IMR-90 (cell line): ENCODE data around the gene RBFOX1. TPM values are rescaled to one million over a fixed set of nuclear protein-coding genes. Genes with fewer than 3 reads are reported as not detected.

Source experiments
- ATAC-seq: fragments of 200-7000 bp; cut with Tn5 transposase; 2 replicates; pipeline ENCODE4 v1.9.1; 2020; ENCODE audit warnings: low read depth, mild to moderate bottlenecking, moderate library complexity
- BruUV-seq: library from RNA; stranded (reverse); fragments of 400-500 nt; replicated peaks from 2 replicates; lab custom pipeline; 2021; lab: Mats Ljungman, UMichigan
- CTCF ChIA-PET: fragments of 300-600 bp; formaldehyde crosslinking; extraction: SDS; loops from one replicate; lab custom pipeline; 2021; ENCODE audit warnings: antibody characterized with exemption; lab: Yijun Ruan, JAX
- POLR2A ChIA-PET: fragments of 300-600 bp; sonication (Branson Sonifier 250); formaldehyde crosslinking; loops from one replicate; lab custom pipeline; 2022; ENCODE audit warnings: antibody characterized with exemption; ENCODE audit not compliant: unreplicated experiment; lab: Charles Lee
- DNase-seq: peaks from one replicate; pipeline ENCODE4 v3.0.0; 2013
- H2AFZ ChIP-seq: replicated peaks from 2 replicates; pipeline ENCODE3; 2013; ENCODE audit warnings: low read length, mild to moderate bottlenecking; ENCODE audit not compliant: poor library complexity
- H2AK5ac ChIP-seq: 2 replicates; pipeline ENCODE4 v1.6.1; 2013; ENCODE audit warnings: low read depth, low read length, inconsistent platforms
- H2AK9ac ChIP-seq: replicated peaks from 2 replicates; pipeline ENCODE3; 2013; ENCODE audit warnings: mild to moderate bottlenecking, low read depth, low read length, moderate library complexity; ENCODE audit not compliant: poor library complexity
- H2BK120ac ChIP-seq: 2 replicates; pipeline ENCODE4 v1.6.1; 2013; ENCODE audit warnings: low read depth, low read length, inconsistent platforms
- H2BK15ac ChIP-seq: 3 replicates; pipeline ENCODE4 v1.6.1; 2013; ENCODE audit warnings: low read depth, low read length, inconsistent platforms
- H2BK20ac ChIP-seq: 2 replicates; pipeline ENCODE4 v1.6.1; 2013; ENCODE audit warnings: low read depth, mild to moderate bottlenecking, inconsistent platforms, low read length, moderate library complexity
- H2BK5ac ChIP-seq: 2 replicates; pipeline ENCODE4 v1.6.1; 2013; ENCODE audit warnings: mild to moderate bottlenecking, low read depth, low read length, inconsistent platforms; ENCODE audit not compliant: poor library complexity, severe bottlenecking
- H3K14ac ChIP-seq: replicated peaks from 2 replicates; pipeline ENCODE4 v1.6.1; 2013; ENCODE audit warnings: low read depth, low read length, inconsistent platforms
- H3K18ac ChIP-seq: 2 replicates; pipeline ENCODE4 v1.6.1; 2013; ENCODE audit warnings: low read depth, low read length, control low read depth
- H3K23ac ChIP-seq: 2 replicates; pipeline ENCODE4 v1.6.1; 2013; ENCODE audit warnings: low read depth, low read length, inconsistent platforms
- H3K27ac ChIP-seq: 2 replicates; pipeline ENCODE4 v1.5.1; 2013; ENCODE audit warnings: mild to moderate bottlenecking, control low read depth, low read length; ENCODE audit not compliant: insufficient read depth
- H3K27me3 ChIP-seq: 2 replicates; pipeline ENCODE4 v1.6.1; 2013; ENCODE audit warnings: low read length; ENCODE audit not compliant: control insufficient read depth, insufficient read depth
- H3K36me3 ChIP-seq: 2 replicates; pipeline ENCODE4 v1.6.1; 2013; ENCODE audit warnings: low read length, mixed read lengths; ENCODE audit not compliant: control insufficient read depth, insufficient read depth
- H3K4ac ChIP-seq: 2 replicates; pipeline ENCODE4 v1.6.1; 2013; ENCODE audit warnings: low read depth, low read length, inconsistent platforms
- H3K4me1 ChIP-seq: 2 replicates; pipeline ENCODE4 v1.6.1; 2013; ENCODE audit warnings: low read length, mixed read lengths; ENCODE audit not compliant: control insufficient read depth, insufficient read depth
- H3K4me2 ChIP-seq: 2 replicates; pipeline ENCODE4 v1.6.1; 2013; ENCODE audit warnings: low read depth, mild to moderate bottlenecking, control low read depth, low read length, moderate library complexity
- H3K4me3 ChIP-seq: 2 replicates; pipeline ENCODE4 v1.5.1; 2013; ENCODE audit warnings: low read depth, mild to moderate bottlenecking, control low read depth, low read length, moderate library complexity; ENCODE audit not compliant: insufficient read depth
- H3K56ac ChIP-seq: 2 replicates; pipeline ENCODE4 v1.6.1; 2013; ENCODE audit warnings: low read length, inconsistent platforms; ENCODE audit not compliant: insufficient read depth; ENCODE audit errors: extremely low read depth
- H3K79me1 ChIP-seq, 2 experiments: 2 replicates each; pipeline ENCODE4 v1.6.1; 2013; ENCODE audit warnings: low read length in 2 of 2, inconsistent platforms in 1 of 2, low read depth in 1 of 2
- H3K9ac ChIP-seq: 2 replicates; pipeline ENCODE4 v1.6.1; 2013; ENCODE audit warnings: low read depth, low read length, control low read depth
- H3K9me1 ChIP-seq: 2 replicates; pipeline ENCODE4 v1.6.1; 2013; ENCODE audit warnings: low read length, inconsistent platforms; ENCODE audit not compliant: insufficient read depth
- H3K9me3 ChIP-seq: 2 replicates; pipeline ENCODE4 v1.6.1; 2013; ENCODE audit warnings: low read length; ENCODE audit not compliant: control insufficient read depth, insufficient read depth
- H4K20me1 ChIP-seq: 2 replicates; pipeline ENCODE4 v1.6.1; 2013; ENCODE audit warnings: low read length, inconsistent platforms; ENCODE audit not compliant: insufficient read depth
- H4K5ac ChIP-seq: 2 replicates; pipeline ENCODE4 v1.6.1; 2013; ENCODE audit warnings: mild to moderate bottlenecking, low read depth, low read length, control low read depth
- H4K8ac ChIP-seq, 2 experiments: 2 replicates each; pipeline ENCODE4 v1.6.1; 2013; ENCODE audit warnings: low read depth in 2 of 2, low read length in 2 of 2, control low read depth in 1 of 2, inconsistent platforms in 1 of 2
- H4K91ac ChIP-seq: 2 replicates; pipeline ENCODE4 v1.6.1; 2013; ENCODE audit warnings: low read depth, low read length, inconsistent platforms; ENCODE audit not compliant: insufficient read depth
- CEBPB ChIP-seq: IDR thresholded peaks from 2 replicates; pipeline ENCODE4 v1.6.1; 2012; ENCODE audit warnings: low read depth, low read length, improper control_type of control experiment
- CHD1 ChIP-seq: IDR thresholded peaks from 2 replicates; pipeline ENCODE4 v1.6.1; 2012; ENCODE audit warnings: low read depth, low read length, improper control_type of control experiment
- CTCF ChIP-seq: conservative IDR thresholded peaks from 2 replicates; pipeline ENCODE4 v1.5.1; 2012; ENCODE audit warnings: mild to moderate bottlenecking, low read depth, low read length, improper control_type of control experiment
- ELK1 ChIP-seq: fragments of 150-350 bp; IDR thresholded peaks from 2 replicates; pipeline ENCODE4 v1.6.1; 2016; ENCODE audit warnings: low read depth, mild to moderate bottlenecking, low read length, moderate library complexity, borderline replicate concordance
- FOS ChIP-seq: fragments of 150-350 bp; IDR thresholded peaks from 2 replicates; pipeline ENCODE4 v1.6.1; 2016; ENCODE audit warnings: low read depth, low read length
- MAFK ChIP-seq: IDR thresholded peaks from 2 replicates; pipeline ENCODE4 v1.6.1; 2012; ENCODE audit warnings: low read depth, low read length, improper control_type of control experiment
- MAZ ChIP-seq: IDR thresholded peaks from 2 replicates; pipeline ENCODE4 v1.6.1; 2012; ENCODE audit warnings: low read depth, mild to moderate bottlenecking, low read length, improper control_type of control experiment, moderate library complexity, borderline replicate concordance
- MXI1 ChIP-seq: IDR thresholded peaks from 2 replicates; pipeline ENCODE4 v1.6.1; 2012; ENCODE audit warnings: low read depth, mild to moderate bottlenecking, low read length, moderate library complexity, borderline replicate concordance
- POLR2A ChIP-seq: IDR thresholded peaks from 2 replicates; pipeline ENCODE4 v1.6.1; 2012; ENCODE audit warnings: mild to moderate bottlenecking, low read depth, low read length
- RAD21 ChIP-seq: IDR thresholded peaks from 2 replicates; pipeline ENCODE4 v1.6.1; 2012; ENCODE audit warnings: low read length, improper control_type of control experiment
- RCOR1 ChIP-seq: IDR thresholded peaks from 2 replicates; pipeline ENCODE4 v1.6.1; 2012; ENCODE audit warnings: mild to moderate bottlenecking, low read length, improper control_type of control experiment; ENCODE audit not compliant: insufficient replicate concordance
- RFX5 ChIP-seq: IDR thresholded peaks from 2 replicates; pipeline ENCODE4 v1.8.0; 2012; ENCODE audit warnings: low read depth, mild to moderate bottlenecking, low read length, moderate library complexity
- SMC3 ChIP-seq: fragments of 150-350 bp; IDR thresholded peaks from 2 replicates; pipeline ENCODE4 v1.6.1; 2016; ENCODE audit warnings: low read depth, mild to moderate bottlenecking, antibody characterized with exemption, low read length, moderate library complexity
- WGBS, 2 experiments: methylation state at CpG; one replicate each; pipeline versions ENCODE4 v1.1.5 to v1.1.7; 2013; ENCODE audit warnings: missing lambda C conversion rate in 2 of 2; ENCODE audit not compliant: insufficient read length in 1 of 2; ENCODE audit errors: extremely low coverage in 2 of 2; 5-methylcytosine and 5-hydroxymethylcytosine counted together
- dilution Hi-C: fragments of 300-500 bp; cut with HindIII; formaldehyde crosslinking; loops from one replicate; pipeline ENCODE4 v1.14.3; 2018; ENCODE audit warnings: low sequenced_read_pairs; ENCODE audit not compliant: unreplicated experiment
- in situ Hi-C: fragments of 300-500 bp; cut with MboI; formaldehyde crosslinking; loops from 3 replicates; pipeline ENCODE4 v1.14.3; 2019; ENCODE audit warnings: low sequenced_read_pairs, inconsistent platforms, mixed read lengths
- intact Hi-C: fragments of 100-400 bp; cut with micrococcal nuclease; formaldehyde crosslinking; loops from 2 replicates; pipeline ENCODE4 v1.10.0; 2022
- polyA plus RNA-seq, 3 experiments: library from polyadenylated mRNA; depleted of rRNA; stranded (reverse); fragments of >200 nt; gene quantifications; 2 replicates each; pipeline ENCODE4 v1.2.3, GENCODE V29; 2012; ENCODE audit warnings: low replicate concordance in 1 of 3
- total RNA-seq: library from RNA; depleted of rRNA; stranded (reverse); fragments of >200 nt; gene quantifications from 2 replicates; pipeline ENCODE4 v1.2.3, GENCODE V29; 2012

RBFOX1 gene
- total and polyA plus RNA-seq, 2 of the 4 experiments (the other 2 are of a cell fraction): not detected

- TF ChIP-seq FOS: no peak
- no peak for TF ChIP-seq CTCF
- TF ChIP-seq SMC3: no peak
- no peak for TF ChIP-seq RFX5
- TF ChIP-seq ELK1: no peak
- TF ChIP-seq RAD21: no peak
- TF ChIP-seq MAZ: no peak
- TF ChIP-seq RCOR1: no peak
- no peak for TF ChIP-seq CEBPB
- no peak for TF ChIP-seq MXI1
- TF ChIP-seq POLR2A: no peak
- no peak for TF ChIP-seq MAFK
- no peak for TF ChIP-seq CHD1
- 43% methylated on average over 5 of the region's 7 CpGs; no CpG with 5 or more reads in 1 of the 2 experiments for WGBS, 2 experiments
- ChIA-PET CTCF (no interaction called here), POLR2A (no interaction called here)
- no peak overlapping the region for H3K9ac ChIP-seq
- no peak for ATAC-seq
- H3K4ac ChIP-seq: no peak overlapping the region
- no peak overlapping the region for H2BK5ac ChIP-seq
- dilution Hi-C loops: no loop called here
- H3K36me3 ChIP-seq: no peaks in the 10 kb centered on the region
- H3K18ac ChIP-seq: no peak overlapping the region
- no peak overlapping the region for H2BK120ac ChIP-seq
- in situ Hi-C loops: no loop called here
- H4K5ac ChIP-seq: no peak overlapping the region
- BruUV-seq: no TSS peak
- no peak for DNase-seq
- H3K4me1 ChIP-seq: no peaks in the 10 kb centered on the region
- H3K14ac ChIP-seq: no peak overlapping the region
- H3K27ac ChIP-seq: no peak overlapping the region
- intact Hi-C loops: no loop called here
- H3K9me1 ChIP-seq: no peaks in the 10 kb centered on the region
- peaks cover 24% of the 10 kb centered on the region for H3K9me3 ChIP-seq
- no peak overlapping the region for H2AK9ac ChIP-seq
- H3K79me1 ChIP-seq: no peaks in the 10 kb centered on the region
- H2AK5ac ChIP-seq: no peak overlapping the region
- H3K4me3 ChIP-seq: no peak overlapping the region
- H2BK20ac ChIP-seq: no peak overlapping the region
- no peak overlapping the region for H3K23ac ChIP-seq
- H2BK15ac ChIP-seq: no peak overlapping the region
- H4K20me1 ChIP-seq: no peaks in the 10 kb centered on the region
- no peak overlapping the region for H3K56ac ChIP-seq
- no peak overlapping the region for H2AFZ ChIP-seq
- no peak overlapping the region for H4K8ac ChIP-seq
- H3K4me2 ChIP-seq: no peak overlapping the region
- no peak overlapping the region for H4K91ac ChIP-seq
- no peaks in the 10 kb centered on the region for H3K27me3 ChIP-seq
Observed at GRCh38 chr16:7442050-7442449, 109.4 kb downstream of the RBFOX1 start.
